OCI-LY3 (cell line): ENCODE results near the gene NSRP1.

Experiments used
- EZH2phosphoT487 ChIP-seq: fragments of 200-600 bp; shearing (Covaris generic); IDR thresholded peaks from 2 replicates; pipeline ENCODE4 v1.6.1; 2018; ENCODE audit warnings: antibody characterized with exemption, mixed run types, low read depth
- TF ChIP-seq, protein P1 (sequence below): fragments of 200-600, 300-600 bp; sonication (generic); IDR thresholded peaks from 2 replicates; pipeline ENCODE4 v1.5.1; 2014; ENCODE audit warnings: antibody characterized with exemption, low read length, low read depth

DNA sequence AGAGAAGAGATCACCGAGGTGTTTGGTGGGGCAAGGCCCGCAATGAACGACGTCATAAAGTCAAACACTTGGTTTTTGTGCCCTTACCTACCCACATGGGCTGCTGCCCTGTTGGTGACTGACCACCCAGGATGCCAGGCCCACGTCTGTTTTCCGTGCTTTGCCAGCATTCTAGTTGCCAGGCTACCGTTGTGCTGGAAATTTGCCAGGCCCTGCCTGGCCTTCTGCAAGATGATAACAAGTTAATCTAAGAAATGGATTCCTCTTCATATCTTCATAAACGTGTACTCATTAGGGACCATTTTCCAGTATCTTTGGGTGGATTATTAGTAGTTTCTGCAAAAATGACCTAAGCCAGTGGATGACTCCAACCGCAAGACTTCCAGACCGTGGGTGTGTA is 83.5 kb downstream of the NSRP1 start:
- TF ChIP-seq, protein P1, sequence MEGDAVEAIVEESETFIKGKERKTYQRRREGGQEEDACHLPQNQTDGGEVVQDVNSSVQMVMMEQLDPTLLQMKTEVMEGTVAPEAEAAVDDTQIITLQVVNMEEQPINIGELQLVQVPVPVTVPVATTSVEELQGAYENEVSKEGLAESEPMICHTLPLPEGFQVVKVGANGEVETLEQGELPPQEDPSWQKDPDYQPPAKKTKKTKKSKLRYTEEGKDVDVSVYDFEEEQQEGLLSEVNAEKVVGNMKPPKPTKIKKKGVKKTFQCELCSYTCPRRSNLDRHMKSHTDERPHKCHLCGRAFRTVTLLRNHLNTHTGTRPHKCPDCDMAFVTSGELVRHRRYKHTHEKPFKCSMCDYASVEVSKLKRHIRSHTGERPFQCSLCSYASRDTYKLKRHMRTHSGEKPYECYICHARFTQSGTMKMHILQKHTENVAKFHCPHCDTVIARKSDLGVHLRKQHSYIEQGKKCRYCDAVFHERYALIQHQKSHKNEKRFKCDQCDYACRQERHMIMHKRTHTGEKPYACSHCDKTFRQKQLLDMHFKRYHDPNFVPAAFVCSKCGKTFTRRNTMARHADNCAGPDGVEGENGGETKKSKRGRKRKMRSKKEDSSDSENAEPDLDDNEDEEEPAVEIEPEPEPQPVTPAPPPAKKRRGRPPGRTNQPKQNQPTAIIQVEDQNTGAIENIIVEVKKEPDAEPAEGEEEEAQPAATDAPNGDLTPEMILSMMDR = no peak
- no peak for TF ChIP-seq EZH2phosphoT487
